GM21423 (cell line): ENCODE measurements around the gene RHBDD2.
"Not testable (repeated sequence)": the region's sequence is repeated elsewhere in the genome, so short reads cannot be mapped to it uniquely, and the experiment has no call there.

ENCODE experiments used
- ATAC-seq: cut with Tn5 transposase; IDR thresholded peaks from one replicate; pipeline ENCODE4 v1.9.1; 2021; ENCODE audit warnings: mild to moderate bottlenecking, moderate library complexity; ENCODE audit not compliant: unreplicated experiment

RHBDD2 gene

DNA sequence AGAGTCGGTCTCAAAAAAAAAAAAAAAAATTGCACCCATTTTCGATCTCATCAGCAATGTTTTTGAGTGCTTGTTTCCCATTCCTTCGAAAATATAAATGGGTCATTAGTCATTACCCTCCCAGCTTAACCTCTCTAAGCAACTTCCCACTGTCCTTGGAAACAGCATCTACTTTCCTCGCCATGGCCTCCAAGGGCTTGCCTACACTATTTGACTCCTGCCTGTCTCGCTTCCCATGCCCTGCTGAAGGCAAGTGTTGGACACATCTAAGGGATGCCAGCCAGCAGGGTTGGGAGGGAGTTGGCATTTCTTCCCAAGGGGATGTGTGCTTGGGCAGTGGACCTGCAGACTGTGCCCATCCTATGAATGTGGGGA is 12.7 kb upstream of the RHBDD2 start:
- ATAC-seq, result no peak

DNA sequence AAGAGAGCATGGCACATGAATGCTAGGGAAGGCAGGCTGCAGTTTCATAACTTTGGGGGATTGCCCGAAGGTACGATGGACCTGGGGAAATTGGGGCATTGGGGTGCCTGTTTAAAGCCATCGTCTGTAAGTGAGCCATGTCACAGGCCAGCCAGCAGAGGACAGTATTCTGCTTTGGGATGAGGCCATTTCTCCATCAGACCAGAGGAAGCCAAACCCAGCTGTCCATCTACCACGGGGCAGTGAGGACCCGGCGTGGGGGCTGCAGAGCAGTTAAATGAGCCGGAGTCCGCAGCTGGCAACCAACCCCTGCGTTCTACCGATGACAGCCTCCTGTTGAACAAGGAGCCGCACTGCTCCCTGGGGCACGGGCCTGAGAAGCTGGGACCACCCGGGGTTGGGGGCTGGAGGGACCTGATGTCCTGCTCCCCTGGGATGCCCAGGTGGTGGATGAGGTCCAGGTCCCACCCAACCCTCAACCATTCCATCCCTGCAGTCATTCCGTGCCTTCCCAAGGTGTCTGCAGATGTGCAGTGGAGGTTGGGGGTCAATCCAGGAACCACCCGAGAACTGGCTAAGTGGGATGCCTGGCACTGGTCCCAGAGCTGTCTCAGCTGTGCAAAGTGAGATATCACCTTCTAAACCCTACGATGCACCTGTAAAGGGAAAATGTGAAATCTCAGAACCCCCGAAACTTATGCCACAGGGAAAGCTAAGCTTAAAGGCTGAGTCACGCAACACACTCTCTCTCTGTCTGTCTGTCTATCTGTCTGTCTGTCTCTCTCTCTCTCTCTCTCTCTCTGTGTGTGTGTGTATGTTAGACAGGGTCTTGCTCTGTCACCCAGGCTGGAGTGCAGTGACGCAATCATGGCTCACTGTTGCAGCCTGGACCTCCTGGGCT is 12.1 kb upstream of the RHBDD2 start:
- no peak for ATAC-seq

DNA sequence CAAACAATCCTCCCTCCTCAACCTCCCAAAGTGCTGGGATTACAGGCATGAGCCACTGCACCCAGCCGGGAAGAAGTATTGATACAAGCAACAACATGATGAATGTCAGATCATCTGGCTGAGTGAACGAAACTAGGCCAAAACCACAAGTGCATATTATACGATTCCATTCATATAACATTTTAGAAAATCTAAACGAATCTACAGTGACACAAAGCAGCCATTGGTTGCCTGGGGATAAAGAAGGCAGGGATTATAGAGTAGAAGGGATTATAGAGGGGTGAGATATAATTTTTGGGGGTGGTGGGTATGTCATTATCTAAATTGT is 11.5 kb upstream of the RHBDD2 start:
- no peak for ATAC-seq

DNA sequence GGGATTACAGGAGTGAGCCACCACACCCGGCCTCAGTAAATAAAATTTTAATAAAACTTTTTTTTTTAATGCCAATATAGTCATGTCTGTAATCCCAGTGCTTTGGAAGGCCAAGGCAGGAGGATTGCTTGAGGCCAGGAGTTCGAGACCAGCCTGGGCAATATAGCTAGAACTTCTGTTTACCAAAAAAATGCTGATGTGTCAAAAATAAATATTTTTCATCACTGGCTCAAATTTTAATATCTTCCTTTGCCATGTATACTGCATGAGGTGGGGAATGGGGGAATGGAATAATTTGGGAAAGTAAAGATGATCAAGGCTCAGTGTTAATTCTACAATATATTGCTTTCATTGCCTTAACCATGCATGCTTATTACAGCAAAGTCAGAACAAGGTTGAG is 10.7 kb upstream of the RHBDD2 start:
- no peak for ATAC-seq

DNA sequence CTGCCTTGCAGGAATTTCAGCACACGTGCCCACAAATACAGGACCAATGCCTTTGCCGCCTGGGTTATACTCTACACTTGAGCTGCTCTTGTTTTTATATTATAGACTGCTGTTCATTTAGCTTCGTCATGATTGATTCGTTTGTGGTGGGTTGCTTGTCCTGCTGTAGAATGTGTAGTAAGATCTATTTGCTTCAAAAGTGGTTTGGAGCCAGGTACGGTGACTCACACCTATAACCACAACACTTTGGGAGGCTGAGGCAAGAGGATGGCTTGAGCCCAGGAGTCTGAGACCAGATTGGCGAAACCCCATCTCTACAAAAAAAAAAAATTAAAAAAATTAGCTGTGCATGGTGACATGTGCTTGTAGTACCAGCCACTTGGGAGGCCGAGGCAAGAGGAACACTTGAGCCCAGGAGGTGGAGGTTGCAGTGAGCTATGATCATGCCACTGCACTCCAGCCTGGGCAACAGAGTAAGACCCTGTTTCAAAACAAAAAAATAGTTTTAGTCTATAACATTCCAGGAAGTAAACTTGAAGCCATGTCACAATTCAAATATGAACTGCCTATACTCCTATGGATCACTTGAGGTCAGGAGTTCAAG is 9.0 kb upstream of the RHBDD2 start:
- ATAC-seq, result no peak

DNA sequence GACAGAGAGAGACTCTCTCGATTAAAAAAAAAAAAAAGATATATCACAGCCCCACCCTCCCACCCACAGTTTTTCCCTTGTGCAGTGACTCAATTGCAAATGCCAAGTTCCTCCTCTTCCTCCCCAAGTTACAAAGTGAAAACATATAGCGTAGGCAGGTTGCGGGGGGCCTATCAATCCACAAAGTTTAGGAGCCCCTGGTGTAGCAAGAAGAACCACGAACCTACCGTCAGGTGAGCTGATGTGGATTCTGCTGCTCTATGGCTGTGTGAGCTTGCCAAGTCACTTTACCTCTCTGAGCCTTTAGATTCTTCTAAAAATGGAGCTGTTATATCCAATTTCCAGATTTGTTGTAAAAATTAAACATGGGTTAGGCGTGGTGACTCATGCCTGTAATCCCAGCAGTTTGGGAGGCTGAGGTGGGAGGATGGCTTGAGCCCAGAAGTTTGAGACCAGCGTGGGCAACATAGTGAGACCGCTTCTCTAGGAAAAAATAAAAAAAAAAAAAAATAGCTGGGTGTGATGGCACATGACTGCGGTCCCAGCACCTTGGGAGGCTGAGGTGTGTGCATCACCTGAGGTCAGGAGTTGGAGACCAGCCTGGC is 8.2 kb upstream of the RHBDD2 start:
- ATAC-seq, result no peak

DNA sequence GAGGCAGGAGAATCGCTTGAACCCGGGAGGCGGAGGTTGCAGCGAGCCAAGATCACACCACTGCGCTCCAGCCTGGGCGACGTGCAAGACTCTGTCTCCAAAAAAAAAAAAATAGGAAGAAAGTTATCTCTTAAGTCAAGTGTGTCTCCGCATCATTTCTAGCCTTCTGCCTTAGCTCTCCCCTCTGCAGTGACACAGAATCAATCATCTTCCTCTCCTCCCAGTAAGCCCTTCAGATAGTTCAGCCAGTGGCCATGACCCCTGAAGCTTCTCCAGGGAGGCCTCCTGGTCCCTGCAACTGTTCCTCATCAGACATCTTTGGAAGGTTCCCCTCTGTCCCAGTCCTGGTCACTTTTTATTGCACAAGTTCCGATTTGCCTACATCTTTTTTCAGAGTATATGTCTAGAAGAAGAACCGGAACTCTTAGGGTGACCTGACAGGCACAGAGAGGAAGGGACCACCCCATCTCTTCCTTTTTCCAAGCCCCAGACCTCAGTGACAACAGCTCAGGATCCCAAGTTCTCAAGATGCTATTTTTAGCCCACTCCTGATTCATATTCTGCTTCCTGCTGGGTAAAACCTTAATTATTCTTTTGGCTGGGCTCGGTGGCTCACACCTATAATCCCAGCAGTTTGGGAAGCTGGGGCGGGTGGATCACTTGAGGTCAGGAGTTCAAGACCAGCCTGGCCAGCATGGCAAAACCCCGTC is 6.6 kb upstream of the RHBDD2 start:
- no peak for ATAC-seq

DNA sequence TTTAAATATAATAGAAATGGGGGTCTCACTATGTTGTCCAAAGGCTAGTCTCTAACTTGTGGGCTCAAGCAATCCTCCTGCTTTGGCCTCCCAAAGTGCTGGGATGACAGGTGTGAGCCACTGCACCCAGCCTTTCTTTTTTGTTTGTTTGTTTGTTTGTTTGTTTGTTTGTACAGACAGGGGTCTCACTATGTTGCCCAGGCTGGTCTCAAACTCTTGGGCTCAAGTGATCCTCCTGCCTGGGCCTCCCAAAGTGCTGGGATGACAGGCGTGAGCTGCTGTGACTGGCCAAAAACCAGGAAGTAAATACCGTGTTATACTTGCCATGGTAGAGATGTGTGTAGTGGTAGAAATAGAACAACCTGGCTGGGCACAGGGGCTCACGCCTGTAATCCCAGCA is 4.7 kb upstream of the RHBDD2 start:
- not testable (repeated sequence) for ATAC-seq

DNA sequence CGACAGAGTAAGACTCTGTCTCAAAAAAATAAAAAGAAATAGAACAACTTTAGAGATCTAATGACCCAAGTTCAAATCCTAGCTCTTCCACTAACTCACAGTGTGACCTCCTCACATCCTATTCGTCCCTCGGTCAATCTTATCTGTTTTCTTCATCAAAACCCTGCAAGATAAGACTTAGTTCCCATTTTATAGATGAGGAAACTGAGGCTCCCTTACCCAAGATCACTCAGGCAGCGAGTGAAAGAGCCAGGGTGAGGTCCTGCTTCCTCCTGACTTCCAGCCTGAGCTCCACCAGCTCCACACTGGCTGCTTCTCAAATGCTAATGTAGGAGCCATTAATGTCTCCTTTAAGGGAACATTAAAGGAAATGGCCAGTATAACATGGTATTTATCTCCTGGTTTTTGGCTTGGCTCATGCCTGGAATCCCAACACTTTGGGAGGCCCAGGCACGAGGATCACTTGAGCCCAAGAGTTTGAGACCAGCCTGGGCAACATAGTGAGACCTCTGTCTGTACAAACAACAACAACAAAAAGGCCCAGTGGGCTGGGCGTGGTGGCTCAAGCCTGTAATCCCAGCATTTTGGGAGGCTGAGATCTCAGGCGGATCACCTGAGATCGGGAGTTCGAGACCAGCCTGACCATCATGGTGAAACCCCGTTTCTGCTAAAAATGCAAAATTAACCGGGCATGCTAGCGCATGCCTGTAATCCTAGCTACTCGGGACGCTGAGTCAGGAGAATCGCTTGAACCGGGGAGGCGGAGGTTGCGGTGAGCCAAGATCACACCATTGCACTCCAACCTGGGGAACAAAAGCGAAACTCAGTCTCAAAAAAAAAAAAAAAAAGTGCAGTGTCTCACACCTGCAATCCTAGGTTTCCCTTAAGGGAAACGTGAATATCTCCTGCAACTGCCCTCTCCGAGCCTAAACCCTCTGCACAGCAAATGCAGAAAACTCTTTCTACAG is 3.4 kb upstream of the RHBDD2 start:
- ATAC-seq, result no peak

DNA sequence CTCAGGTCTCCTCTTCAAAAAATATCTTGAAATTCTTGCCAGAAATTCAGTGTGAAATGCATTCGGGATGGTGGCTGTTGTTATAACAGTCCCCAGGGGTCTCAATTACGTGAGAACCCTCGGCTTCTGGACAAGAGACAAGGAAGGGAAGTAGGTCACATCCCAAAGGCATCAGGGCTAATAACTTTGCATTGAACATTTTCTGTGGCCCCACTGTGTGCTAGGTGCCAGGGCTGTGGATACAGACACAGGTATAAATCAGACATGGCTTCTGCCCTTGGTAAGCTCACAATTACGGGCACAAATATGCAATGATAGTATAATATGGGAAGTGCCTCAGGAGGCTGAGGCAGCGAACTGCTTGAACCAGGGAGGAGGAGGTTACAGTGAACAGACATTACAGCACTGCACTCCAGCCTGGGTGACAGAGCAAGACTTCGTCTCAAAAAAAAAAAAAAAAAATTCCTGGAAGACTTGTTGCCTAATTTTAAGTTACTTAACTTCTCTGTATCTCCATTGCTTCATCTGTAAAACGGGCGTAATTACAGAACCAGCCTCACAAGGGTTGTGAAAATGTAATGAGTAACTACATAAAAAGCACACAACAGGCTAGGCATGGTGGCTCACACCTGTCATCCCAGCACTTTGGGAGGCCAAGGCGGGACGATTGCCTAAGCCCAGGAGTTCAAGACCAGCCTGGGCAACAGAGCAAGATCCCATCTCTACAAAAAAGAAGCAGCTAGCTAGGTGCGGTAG is 2.5 kb upstream of the RHBDD2 start:
- ATAC-seq, result no peak

DNA sequence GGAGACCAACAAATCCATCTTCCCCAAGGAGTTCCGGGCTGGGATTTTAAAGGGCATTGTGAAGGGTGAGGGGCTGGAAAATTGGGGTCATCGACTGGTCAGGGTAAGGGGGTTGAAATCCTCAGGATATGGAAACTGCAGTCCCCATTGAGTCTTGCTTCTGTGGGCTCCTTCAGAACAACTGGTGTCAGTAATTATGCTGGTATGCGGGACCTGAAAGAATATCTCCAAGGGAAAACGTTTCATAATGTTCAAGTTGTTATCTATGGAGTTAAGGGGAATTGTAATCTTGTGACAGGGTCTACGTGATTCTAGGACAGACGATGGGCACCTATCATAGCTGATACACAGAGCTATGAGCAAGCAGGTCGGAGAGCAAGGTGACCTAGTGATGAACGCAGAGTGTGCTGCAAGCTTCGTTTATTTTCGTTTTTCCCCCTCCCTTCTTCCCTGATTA is 494 bp upstream of the RHBDD2 start:
- ATAC-seq, result peak; percentile 17

DNA sequence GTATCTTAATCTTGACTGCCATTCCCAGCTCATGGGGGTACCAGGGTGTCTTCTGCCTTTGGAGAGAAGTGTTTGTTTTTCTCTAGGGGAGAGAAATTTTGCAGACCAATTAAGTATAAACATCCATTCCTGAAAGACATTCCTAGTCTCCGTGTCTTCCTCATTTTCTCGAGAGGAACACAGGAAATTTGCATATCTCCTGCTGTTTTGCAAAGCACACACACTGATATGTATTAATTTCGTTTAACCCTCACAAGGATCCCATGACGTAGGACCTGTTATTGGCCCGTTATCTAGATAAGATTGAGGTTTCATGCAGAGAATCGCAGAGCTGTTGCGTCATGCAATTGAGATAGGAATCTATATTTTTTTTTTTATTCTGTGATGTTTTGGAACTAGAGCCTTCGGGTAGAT is 944 bp downstream of the RHBDD2 start:
- no peak for ATAC-seq

DNA sequence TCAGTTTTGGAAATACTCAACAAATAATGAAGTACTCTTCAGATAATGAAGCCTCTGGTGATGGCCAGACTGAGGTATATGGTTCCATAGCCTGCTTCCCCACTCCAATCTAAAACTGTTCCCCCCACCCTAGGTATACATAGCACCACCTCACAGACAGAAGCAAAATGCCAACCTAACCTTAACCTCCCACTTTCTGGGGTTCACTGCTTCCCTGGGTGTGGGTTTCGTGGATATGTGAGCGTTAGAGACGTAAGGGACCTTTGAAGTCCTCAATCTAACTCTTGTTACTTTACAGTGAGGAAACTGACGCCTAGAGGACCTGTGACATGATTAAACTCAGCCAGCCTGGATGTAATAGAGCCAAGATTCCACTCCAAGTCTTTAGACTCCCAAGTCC is 1.4 kb downstream of the RHBDD2 start:
- no peak for ATAC-seq

DNA sequence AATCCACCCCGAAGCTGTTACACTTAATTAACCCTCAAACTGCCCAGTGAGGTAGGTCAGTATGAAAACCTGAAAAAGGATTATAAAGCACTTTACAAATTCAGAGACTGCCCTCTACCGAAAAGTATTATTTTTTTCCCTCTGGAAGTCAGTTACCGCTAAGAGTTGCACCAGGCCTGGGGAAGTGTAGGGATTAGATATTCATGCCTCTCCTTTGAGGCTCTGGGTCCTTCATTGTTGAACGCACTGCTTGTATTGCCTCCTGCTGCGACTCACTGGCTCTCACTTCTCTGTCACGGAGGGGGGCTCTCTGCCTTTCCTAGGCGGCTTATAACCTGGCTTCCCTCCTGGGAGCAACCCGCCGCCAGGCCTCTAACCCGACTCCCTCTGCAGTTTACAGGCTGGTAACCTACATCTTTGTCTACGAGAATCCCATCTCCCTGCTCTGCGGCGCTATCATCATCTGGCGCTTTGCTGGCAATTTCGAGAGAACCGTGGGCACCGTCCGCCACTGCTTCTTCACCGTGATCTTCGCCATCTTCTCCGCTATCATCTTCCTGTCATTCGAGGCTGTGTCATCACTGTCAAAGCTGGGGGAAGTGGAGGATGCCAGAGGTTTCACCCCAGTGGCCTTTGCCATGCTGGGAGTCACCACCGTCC is 2.7 kb downstream of the RHBDD2 start:
- ATAC-seq, result no peak

DNA sequence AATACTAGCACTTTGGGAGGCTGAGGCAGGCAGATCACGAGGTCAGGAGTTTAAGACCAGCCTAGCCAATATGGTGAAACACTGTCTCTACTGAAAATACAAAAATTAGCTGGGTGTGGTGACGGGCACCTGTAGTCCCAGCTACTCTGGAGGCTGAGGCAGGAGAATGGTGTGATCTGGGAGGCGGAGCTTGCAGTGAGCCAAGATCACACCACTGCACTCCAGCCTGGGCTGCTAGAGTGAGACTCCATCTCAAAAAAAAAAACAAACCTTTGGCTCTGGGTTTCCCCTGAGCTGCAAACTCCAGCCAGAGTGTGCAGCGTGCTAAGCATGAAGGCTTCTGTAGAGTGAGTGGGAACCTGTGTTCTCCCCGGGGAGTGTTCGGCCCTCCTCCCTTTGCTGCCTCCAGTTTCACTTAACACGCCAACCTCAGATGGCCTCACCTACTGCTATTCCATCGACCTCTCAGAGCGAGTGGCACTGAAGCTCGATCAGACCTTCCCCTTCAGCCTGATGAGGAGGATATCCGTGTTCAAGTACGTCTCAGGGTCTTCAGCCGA is 4.5 kb downstream of the RHBDD2 start:
- not testable (repeated sequence) for ATAC-seq

DNA sequence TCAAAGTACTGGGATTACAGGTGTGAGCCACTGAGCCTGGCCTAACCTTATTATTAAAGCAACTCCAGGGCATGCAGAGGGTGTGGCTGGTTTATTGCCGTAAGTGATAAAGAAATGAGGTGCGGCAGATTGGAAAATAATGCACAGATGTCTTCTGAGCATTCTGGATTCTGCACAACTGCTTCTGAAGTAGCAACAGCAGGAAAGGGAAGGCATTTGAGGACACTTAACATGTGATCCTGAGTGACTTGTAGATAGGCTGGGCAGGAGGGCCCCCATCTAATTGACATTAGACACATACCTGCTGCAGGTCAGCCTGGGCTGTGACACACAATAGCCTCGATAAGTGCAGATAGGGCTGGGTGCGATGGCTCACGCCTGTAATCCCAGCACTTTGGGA is 5.6 kb downstream of the RHBDD2 start:
- no peak for ATAC-seq

DNA sequence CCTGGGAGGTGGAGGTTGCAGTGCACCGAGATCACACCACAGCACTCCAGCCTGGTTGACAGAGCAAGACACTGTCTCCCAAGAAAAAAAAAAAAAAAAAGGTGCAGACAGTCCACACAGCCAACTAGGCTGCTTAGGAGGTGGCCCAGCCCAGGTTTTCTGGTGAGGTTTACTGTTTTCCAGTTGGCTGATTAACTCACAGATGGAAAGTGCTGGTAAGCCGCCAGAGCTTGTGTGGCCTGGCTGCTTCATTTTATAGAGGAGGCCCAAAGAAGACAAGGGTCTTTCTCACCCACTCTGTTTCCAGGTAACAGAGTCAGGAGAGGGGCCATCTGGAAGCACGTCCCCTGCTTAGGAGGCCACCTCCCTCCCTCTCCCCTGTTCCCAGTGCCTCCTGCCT is 6.2 kb downstream of the RHBDD2 start:
- ATAC-seq, result no peak

DNA sequence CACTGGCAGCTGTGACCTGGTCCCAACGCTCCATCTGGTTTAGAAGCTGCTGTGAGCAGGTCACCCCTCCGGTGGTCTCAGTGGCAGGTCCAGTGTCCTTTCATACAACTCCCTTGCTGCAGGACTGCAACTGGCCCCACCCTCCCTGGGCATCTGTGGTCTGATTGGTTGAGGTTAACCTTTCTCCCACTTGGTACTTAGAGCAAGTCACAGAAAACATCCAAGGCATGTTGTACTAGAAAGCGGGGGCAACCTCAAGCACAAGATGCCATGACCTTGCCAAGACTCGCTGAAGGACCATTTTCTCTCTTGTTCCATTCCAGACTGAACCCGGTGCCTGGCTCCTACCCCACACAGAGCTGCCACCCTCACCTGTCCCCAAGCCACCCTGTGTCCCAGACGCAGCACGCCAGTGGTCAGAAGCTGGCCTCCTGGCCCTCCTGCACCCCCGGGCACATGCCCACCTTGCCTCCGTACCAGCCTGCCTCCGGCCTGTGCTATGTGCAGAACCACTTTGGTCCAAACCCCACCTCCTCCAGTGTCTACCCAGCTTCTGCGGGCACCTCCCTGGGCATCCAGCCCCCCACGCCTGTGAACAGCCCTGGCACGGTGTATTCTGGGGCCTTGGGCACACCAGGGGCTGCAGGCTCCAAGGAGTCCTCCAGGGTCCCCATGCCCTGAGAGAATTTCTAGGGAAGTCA is 9.0 kb downstream of the RHBDD2 start:
- ATAC-seq, result no peak
